Gastroesophageal sphincter (tissue), 4 donors: ENCODE measurements around the gene MTFR1L. TPM values are rescaled to one million over a fixed set of nuclear protein-coding genes. Genes with fewer than 3 reads are reported as not detected.
"Not testable (repeated sequence)": the region's sequence is repeated elsewhere in the genome, so short reads cannot be mapped to it uniquely, and the experiment has no call there.

Experiments used
- ATAC-seq: fragments of 150-250 bp; one replicate; pipeline ENCODE4 v1.9.1; 2016; ENCODE audit warnings: mild to moderate bottlenecking, moderate library complexity
- H3K27ac ChIP-seq, 4 donors: fragments of 200-600 bp; sonication (generic) in 3 of 4; 1 replicate in 3 of 4; 2 replicates in 1 of 4; pipeline ENCODE4 v1.5.1; 2016 to 2019
- H3K27me3 ChIP-seq: fragments of 200-600 bp; sonication (generic); one replicate; pipeline ENCODE4 v1.5.1; 2019
- H3K36me3 ChIP-seq, 2 donors: fragments of 200-600 bp; sonication (generic); one replicate each; pipeline ENCODE4 v1.5.1; 2019; ENCODE audit warnings: control low read depth in 1 of 2
- H3K4me1 ChIP-seq, 3 donors: fragments of 200-600 bp; sonication (generic); 1 replicate in 2 of 3; 2 replicates in 1 of 3; pipeline ENCODE4 v1.5.1; 2016 to 2019; ENCODE audit warnings: control low read depth in 2 of 3
- H3K4me3 ChIP-seq, 2 donors: fragments of 200-600 bp; sonication (generic); one replicate each; pipeline ENCODE4 v1.5.1; 2019; ENCODE audit warnings: mild to moderate bottlenecking in 1 of 2, moderate library complexity in 1 of 2
- H3K9me3 ChIP-seq, 3 donors: fragments of 200-600 bp; sonication (generic); one replicate each; pipeline ENCODE4 v1.5.1; 2017 to 2019; ENCODE audit warnings: control low read depth in 2 of 3
- EP300 ChIP-seq: sonication (generic); formaldehyde crosslinking; IDR thresholded peaks from one replicate; pipeline ENCODE4 v1.6.1; 2017; ENCODE audit warnings: antibody characterized with exemption, mild to moderate bottlenecking
- POLR2A ChIP-seq, 2 donors: fragments of 450-650 bp; IDR thresholded peaks; one replicate each; pipeline ENCODE4 v1.6.1; 2017; ENCODE audit warnings: antibody characterized with exemption in 2 of 2, mild to moderate bottlenecking in 2 of 2, moderate library complexity in 1 of 2
- POLR2AphosphoS5 ChIP-seq: sonication (generic); formaldehyde crosslinking; IDR thresholded peaks from one replicate; pipeline ENCODE4 v1.6.1; 2017; ENCODE audit warnings: antibody characterized with exemption
- WGBS, 2 donors: methylation state at CpG; one replicate each; pipeline ENCODE4 v1.1.5; 2018; ENCODE audit warnings: low coverage in 1 of 2; 5-methylcytosine and 5-hydroxymethylcytosine counted together
- total RNA-seq, 4 donors: library from RNA; depleted of rRNA; stranded (reverse); fragments of >200 nt; gene quantifications; one replicate each; pipeline ENCODE4 v1.1.0, GENCODE V29; 2016
- TF ChIP-seq, protein P1 (sequence below), 4 experiments: fragments of 200-600 bp in 2 of 4; fragments of 450-650 bp in 2 of 4; sonication (generic) in 1 of 4; IDR thresholded peaks; one replicate each; pipeline ENCODE4 v1.5.1; 2017 to 2019; ENCODE audit warnings: antibody characterized with exemption in 4 of 4, mild to moderate bottlenecking in 2 of 4, moderate library complexity in 2 of 4

MTFR1L gene
- total RNA-seq, 4 donors from 2014 or later = 83.2 to 128 (median 101) TPM

GRCh38 chr1:25837262-25837875 is 17.6 kb downstream of the MTFR1L start:
- H3K4me1 ChIP-seq = peaks cover 0 to 7% (median 0%) of the 10 kb centered on the region in 3 donors
- no peaks in the 10 kb centered on the region for H3K27me3 ChIP-seq
- no peaks in the 10 kb centered on the region for H3K9me3 ChIP-seq
- H3K27ac ChIP-seq = no peak overlapping the region
- no peak for TF ChIP-seq POLR2AphosphoS5
- TF ChIP-seq, protein P1, sequence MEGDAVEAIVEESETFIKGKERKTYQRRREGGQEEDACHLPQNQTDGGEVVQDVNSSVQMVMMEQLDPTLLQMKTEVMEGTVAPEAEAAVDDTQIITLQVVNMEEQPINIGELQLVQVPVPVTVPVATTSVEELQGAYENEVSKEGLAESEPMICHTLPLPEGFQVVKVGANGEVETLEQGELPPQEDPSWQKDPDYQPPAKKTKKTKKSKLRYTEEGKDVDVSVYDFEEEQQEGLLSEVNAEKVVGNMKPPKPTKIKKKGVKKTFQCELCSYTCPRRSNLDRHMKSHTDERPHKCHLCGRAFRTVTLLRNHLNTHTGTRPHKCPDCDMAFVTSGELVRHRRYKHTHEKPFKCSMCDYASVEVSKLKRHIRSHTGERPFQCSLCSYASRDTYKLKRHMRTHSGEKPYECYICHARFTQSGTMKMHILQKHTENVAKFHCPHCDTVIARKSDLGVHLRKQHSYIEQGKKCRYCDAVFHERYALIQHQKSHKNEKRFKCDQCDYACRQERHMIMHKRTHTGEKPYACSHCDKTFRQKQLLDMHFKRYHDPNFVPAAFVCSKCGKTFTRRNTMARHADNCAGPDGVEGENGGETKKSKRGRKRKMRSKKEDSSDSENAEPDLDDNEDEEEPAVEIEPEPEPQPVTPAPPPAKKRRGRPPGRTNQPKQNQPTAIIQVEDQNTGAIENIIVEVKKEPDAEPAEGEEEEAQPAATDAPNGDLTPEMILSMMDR (IDR thresholded peaks at IDR 0.05) = peak in 1 of 4 experiments; percentile 5
- 100% methylated on average over 1 of the region's 1 CpG for WGBS, 2 donors
- H3K36me3 ChIP-seq = peaks cover 0 to 33% of the 10 kb centered on the region in 2 donors
- no peak overlapping the region for H3K4me3 ChIP-seq
- ATAC-seq = no peak

DNA sequence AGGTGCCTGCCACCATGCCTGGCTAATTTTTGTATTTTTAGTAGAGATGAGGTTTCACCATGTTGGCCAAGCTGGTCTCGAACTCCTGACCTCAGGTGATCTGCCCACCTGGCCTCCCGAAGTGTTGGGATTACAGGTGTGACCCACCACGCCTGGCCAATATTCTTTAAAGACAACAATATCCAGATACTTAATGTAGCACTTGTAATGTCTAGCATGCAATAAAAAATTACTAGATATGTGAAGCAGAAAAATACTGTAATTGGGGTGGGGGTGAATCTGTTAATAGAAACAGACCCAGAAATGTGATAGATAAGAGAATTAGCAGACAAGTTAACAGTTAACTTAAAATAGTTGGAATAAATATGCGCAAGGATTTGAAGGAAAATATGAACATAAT is 20.1 kb downstream of the MTFR1L start:
- not testable (repeated sequence) for H3K36me3 ChIP-seq, H3K27me3 ChIP-seq, H3K9me3 ChIP-seq, H3K27ac ChIP-seq, H3K4me3 ChIP-seq, H3K4me1 ChIP-seq, ATAC-seq
- WGBS, 2 donors = 100% methylated on average over 2 to 3 of the region's 4 CpGs

GRCh38 chr1:25843483-25843882 is 23.7 kb downstream of the MTFR1L start:
- Histone ChIP-seq H3K4me3 (no peak overlapping the region), H3K27me3 (no peaks in the 10 kb centered on the region), H3K27ac (no peak overlapping the region), H3K36me3 (no peaks in the 10 kb centered on the region), H3K4me1 (no peaks in the 10 kb centered on the region), H3K9me3 (no peaks in the 10 kb centered on the region)
- no peak for ATAC-seq
- TF ChIP-seq EP300 (no peak), POLR2A (IDR thresholded peaks at IDR 0.05) (no peak), POLR2AphosphoS5 (no peak)
- TF ChIP-seq, protein P1 (IDR thresholded peaks at IDR 0.05) = no peak
- WGBS, 2 donors = 79 to 81% methylated on average over 3 of the region's 3 CpGs

DNA sequence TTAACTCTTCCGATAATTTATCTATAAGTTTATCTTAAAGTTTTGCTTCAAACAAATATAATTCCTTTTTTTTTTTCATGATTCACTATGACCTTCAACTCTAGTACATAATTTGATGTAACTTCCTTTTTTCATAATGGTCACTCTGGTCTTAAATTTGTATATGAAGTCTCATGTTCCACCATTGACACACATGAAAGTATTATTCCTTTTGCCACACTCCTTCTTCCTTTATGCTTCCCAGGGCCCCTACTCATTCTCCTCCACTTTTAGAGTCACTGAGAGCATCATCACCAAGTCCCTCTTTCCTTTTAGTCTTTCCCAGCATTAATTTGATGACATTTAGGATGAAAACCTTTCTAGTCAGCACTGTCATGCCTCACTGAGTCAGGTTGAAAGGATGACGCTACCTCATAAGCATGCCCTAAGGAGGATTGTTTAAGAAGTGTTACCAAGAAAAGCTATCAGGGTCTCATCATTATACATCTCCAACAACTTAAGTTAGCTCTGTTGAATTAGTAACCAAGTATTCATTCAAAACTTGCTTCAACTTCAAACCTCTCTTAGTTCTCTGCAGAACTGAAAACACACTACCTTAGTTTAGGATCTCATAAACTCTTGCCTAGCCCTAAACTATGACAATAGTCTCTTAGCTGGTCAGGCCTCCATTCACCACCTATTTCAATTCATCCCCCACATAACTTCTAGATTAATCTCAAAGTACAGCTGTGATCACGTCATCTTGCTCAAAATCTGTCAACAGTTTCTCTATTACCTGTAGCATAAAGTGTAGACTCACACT is 25.0 kb downstream of the MTFR1L start:
- Histone ChIP-seq H3K9me3 (no peaks in the 10 kb centered on the region), H3K4me1 (no peaks in the 10 kb centered on the region), H3K36me3 (no peaks in the 10 kb centered on the region), H3K27ac (no peak overlapping the region), H3K27me3 (no peaks in the 10 kb centered on the region), H3K4me3 (no peak overlapping the region)
- ATAC-seq = no peak
- WGBS, 2 donors = 90 to 92% methylated on average over 3 of the region's 3 CpGs
- TF ChIP-seq, protein P1 (IDR thresholded peaks at IDR 0.05) = no peak
- TF ChIP-seq POLR2AphosphoS5 (no peak), EP300 (no peak), POLR2A (IDR thresholded peaks at IDR 0.05) (no peak)

GRCh38 chr1:25845664-25846063 is 25.9 kb downstream of the MTFR1L start:
- no peaks in the 10 kb centered on the region for H3K9me3 ChIP-seq
- no peak overlapping the region for H3K4me3 ChIP-seq
- 71 to 75% methylated on average over 4 to 5 of the region's 5 CpGs for WGBS, 2 donors
- H3K27me3 ChIP-seq = no peaks in the 10 kb centered on the region
- TF ChIP-seq POLR2AphosphoS5 (no peak), EP300 (no peak), POLR2A (IDR thresholded peaks at IDR 0.05) (no peak)
- TF ChIP-seq, protein P1 (IDR thresholded peaks at IDR 0.05) = no peak
- no peaks in the 10 kb centered on the region for H3K36me3 ChIP-seq
- no peak for ATAC-seq
- no peak overlapping the region for H3K27ac ChIP-seq
- H3K4me1 ChIP-seq = no peaks in the 10 kb centered on the region
